HFF-Myc (cell line): Measurements from ENCODE around the gene MLXIPL.
"Not testable (repeated sequence)": the region's sequence is repeated elsewhere in the genome, so short reads cannot be mapped to it uniquely, and the experiment has no call there.

Experiments
- DNase-seq: peaks from one replicate; pipeline ENCODE4 v3.0.0-alpha.2; 2011; ENCODE audit warnings: low read depth; ENCODE audit errors: extremely low read depth
- H3K4me3 ChIP-seq: replicated peaks from 2 replicates; pipeline ENCODE4 v1.5.1; 2011; ENCODE audit warnings: low read depth, mild to moderate bottlenecking, control low read depth, low read length
- CTCF ChIP-seq: IDR thresholded peaks from 2 replicates; pipeline ENCODE4 v1.5.1; 2012; ENCODE audit warnings: mild to moderate bottlenecking, low read depth, low read length, control low read depth; ENCODE audit errors: missing control alignments

The MLXIPL gene

DNA sequence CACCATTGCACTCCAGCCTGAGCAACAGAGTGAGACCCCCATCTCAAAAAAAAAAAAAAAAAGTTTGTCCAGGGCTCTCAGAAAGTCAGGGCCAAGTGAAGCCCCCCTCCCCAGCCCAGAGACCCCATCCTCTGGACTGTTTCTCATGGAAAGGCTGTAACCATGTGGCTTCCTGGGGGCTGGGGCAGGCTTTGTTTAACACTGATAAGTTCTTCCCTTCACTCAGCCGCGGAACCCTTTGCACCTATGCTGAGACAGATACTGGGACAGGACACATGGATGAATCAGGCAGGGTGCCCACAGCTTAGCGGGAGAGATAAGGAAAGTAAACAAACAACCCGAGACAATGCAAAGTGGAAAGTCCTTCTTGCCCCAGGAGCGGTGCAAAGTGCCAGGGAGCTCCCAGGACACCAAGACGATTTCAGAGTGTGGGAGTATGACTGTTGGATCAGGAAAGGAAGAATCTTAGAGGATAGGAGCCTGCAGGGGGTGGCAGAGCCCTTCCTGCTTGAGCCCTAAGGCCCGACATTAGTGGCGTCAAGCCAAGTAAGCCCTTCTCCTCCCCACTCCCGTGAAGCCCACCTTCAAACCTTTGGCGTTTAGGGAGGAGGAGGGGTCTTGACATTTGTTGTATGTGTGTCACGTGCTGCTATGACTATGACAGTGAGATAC is 11.6 kb downstream of the MLXIPL start:
- DNase-seq = no peak
- H3K4me3 ChIP-seq = no peak overlapping the region
- TF ChIP-seq CTCF = no peak

DNA sequence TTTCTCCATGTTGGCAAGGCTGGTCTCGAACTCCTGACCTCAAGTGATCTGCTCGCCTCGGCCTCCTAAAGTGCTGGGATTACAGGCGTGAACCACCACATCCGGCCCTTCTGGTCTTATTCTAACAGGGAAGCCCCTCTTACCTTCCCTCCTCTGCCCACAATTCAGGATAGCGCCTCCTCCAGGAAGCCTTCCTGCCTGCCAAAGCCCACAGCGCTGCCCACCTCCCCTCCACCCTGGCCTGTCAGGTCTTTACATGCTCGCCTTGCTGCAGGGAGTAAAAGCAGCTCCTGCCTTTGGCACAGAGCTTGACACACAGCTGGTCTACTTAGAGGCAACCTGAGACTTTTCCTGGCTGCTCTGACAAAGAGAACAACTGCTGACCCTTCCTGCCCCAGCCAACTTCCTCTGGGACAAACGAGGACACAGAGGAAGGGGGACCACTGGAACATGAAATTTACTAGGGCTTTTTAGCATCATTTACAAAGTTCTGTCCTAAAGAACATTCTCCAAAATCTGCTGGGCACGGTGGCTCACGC is 13.2 kb downstream of the MLXIPL start:
- no peak overlapping the region for H3K4me3 ChIP-seq
- no peak for DNase-seq
- peak; percentile 4 for TF ChIP-seq CTCF

GRCh38 chr7:73610105-73610504 is 14.2 kb downstream of the MLXIPL start:
- no peak overlapping the region for H3K4me3 ChIP-seq
- DNase-seq = no peak
- TF ChIP-seq CTCF = no peak

- not testable (repeated sequence) for H3K4me3 ChIP-seq, DNase-seq
Measured at GRCh38 chr7:73607692-73607983, 16.7 kb downstream of the MLXIPL start.

- peak; percentile 96 for TF ChIP-seq CTCF
- no peak overlapping the region for H3K4me3 ChIP-seq
- no peak for DNase-seq
Measured at GRCh38 chr7:73606801-73607691, 17.3 kb downstream of the MLXIPL start.

DNA sequence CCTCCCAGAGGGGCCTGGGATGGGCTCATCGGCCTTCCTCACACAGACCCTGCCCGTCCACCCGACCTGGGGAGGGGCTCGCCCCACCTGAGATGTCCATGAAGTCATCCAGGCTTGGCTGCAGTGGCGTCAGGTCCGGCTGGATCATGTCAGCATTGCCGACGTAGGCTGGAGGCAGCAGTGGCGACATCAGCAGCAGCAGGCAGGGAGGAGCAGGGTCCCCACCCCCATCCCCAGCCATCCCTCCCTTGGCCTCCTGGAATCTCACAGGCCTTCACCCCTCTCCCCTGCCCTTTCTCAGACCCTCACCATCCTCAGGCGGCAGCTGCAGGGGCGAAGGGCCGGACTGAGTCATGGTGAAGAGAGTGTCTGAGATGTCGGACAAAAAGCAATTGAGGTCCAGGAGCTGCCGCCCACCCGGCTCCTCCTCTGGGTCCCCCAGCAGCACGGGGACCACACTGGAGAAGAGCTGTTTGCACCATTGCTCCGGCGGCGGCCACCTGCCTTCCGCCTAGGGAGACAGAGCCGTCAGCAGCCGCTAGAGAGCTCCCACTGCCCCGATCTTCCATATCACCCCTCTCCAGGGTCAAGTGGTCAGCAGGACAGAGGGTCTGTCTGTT is 18.6 kb downstream of the MLXIPL start:
- no peak for DNase-seq
- TF ChIP-seq CTCF = no peak
- no peak overlapping the region for H3K4me3 ChIP-seq
